Ovary (tissue), 9 donors: ENCODE results near the gene AOC2. TPM values are rescaled to one million over a fixed set of nuclear protein-coding genes. Genes with fewer than 3 reads are reported as not detected.
"Not testable (repeated sequence)": the region's sequence is repeated elsewhere in the genome, so short reads cannot be mapped to it uniquely, and the experiment has no call there.

Experiments
- DNase-seq, 5 donors: peaks; one replicate each; pipeline ENCODE4 v3.0.0-alpha.2; 2019 to 2020
- H3K27ac ChIP-seq, 2 donors: fragments of 200-600 bp; one replicate each; pipeline versions ENCODE4 v1.5.1 to v1.8.0; 2019 to 2022
- H3K27me3 ChIP-seq: fragments of 200-600 bp; one replicate; pipeline ENCODE4 v1.8.0; 2022
- H3K36me3 ChIP-seq: fragments of 200-600 bp; sonication (generic); one replicate; pipeline ENCODE4 v1.5.1; 2019
- H3K4me1 ChIP-seq: one replicate; pipeline ENCODE4 v1.8.1; 2013; ENCODE audit warnings: mild to moderate bottlenecking, moderate library complexity; ENCODE audit not compliant: insufficient read depth
- H3K4me3 ChIP-seq: fragments of 200-600 bp; sonication (generic); one replicate; pipeline ENCODE4 v1.5.1; 2017
- H3K9me3 ChIP-seq, 2 donors: fragments of 200-600 bp in 1 of 2; sonication (generic) in 1 of 2; one replicate each; pipeline versions ENCODE4 v1.5.1 to v1.8.1; 2013 to 2019; ENCODE audit warnings: mild to moderate bottlenecking in 1 of 2, moderate library complexity in 1 of 2
- CTCF ChIP-seq, 3 donors: fragments of 450-650 bp in 2 of 3; fragments of 200-600 bp in 1 of 3; IDR thresholded peaks; one replicate each; pipeline versions ENCODE4 v1.5.1 to v1.8.0; 2016 to 2022; ENCODE audit warnings: antibody characterized with exemption in 3 of 3, mild to moderate bottlenecking in 1 of 3
- EP300 ChIP-seq: sonication (generic); formaldehyde crosslinking; IDR thresholded peaks from one replicate; pipeline ENCODE4 v1.6.1; 2017; ENCODE audit warnings: antibody characterized with exemption
- POLR2A ChIP-seq: fragments of 450-650 bp; IDR thresholded peaks from one replicate; pipeline ENCODE4 v1.6.1; 2017; ENCODE audit warnings: antibody characterized with exemption, mild to moderate bottlenecking, moderate library complexity
- WGBS, 3 donors: extraction: QIAGEN DNeasy Blood & Tissue Kit in 1 of 3; methylation state at CpG; one replicate each; pipeline versions ENCODE4 v1.1.5 to v1.1.7; 2013 to 2017; 5-methylcytosine and 5-hydroxymethylcytosine counted together
- intact Hi-C, 4 donors: fragments of 100-400 bp; cut with DNase I; formaldehyde crosslinking; loops; one replicate each; pipeline versions ENCODE4 v1.11.0 to v1.15.1; 2022 to 2023
- polyA plus RNA-seq, 2 donors: library from polyadenylated mRNA; stranded (reverse); fragments of 200-250 nt in 1 of 2; fragments of 350-450 nt in 1 of 2; fragmentation: Illumina TruSeq in 1 of 2; extraction: RNeasy Lipid Tissue Mini Kit (QIAGEN cat#74804) in 1 of 2; gene quantifications; one replicate each; pipeline ENCODE4 v1.2.3, GENCODE V29; 2013 to 2014
- total RNA-seq, 7 donors: library from RNA; depleted of rRNA in 2 of 7; stranded (reverse); fragments of >200 nt in 2 of 7; fragmentation: NEBNext Ultra II Directional in 3 of 7; extraction: Animal tissue kit (Norgen Biotek cat#: 25700) in 3 of 7; gene quantifications; one replicate each; pipeline versions ENCODE4 v1.1.0 to v1.2.4, GENCODE V29; 2016 to 2023
- donor health status: DM: no; HTN: no; CAD: no; lungs with moderate emphysema.
- donor health status: DM: no; HTN: no; CAD: no.
- donor health status: Bipolar disorder and iron deficiency.
- donor health status: DM: yes; HTN: yes; CAD: no.
- donor health status: DM: no; HTN: no; CAD: no.
- donor health status: DM: yes; HTN: yes; CAD: no.

The AOC2 gene
- total and polyA plus RNA-seq, 9 donors: 0.40 to 6.3 (median 1.3) TPM

GRCh38 chr17:42850954-42851353 is 6.6 kb downstream of the AOC2 start, which contains the start of gene AOC3:
AOC3 (plus strand) TSS chr17:42851199; CDS start chr17:42851344, 145 bp downstream.
- Histone ChIP-seq H3K27me3 (no peaks in the 10 kb centered on the region), H3K9me3 (no peaks in the 10 kb centered on the region), H3K4me3 (peak within 1 kb of the TSS; percentile 32), H3K4me1 (peaks cover 5% of the 10 kb centered on the region), H3K27ac (no peak within 1 kb of the TSS), H3K36me3 (no peaks in the 10 kb centered on the region)
- no peak for TF ChIP-seq EP300
- TF ChIP-seq CTCF (IDR thresholded peaks at IDR 0.05): no peak
- no peak for TF ChIP-seq POLR2A
- intact Hi-C loops: loop anchor here in 1 of 4 donors (10.0 kb wide), 1 partner anchor 644 kb away; no protein-coding TSS in a partner anchor
- peak in 4 of 5 donors; percentile 38 to 61 (median 58) for DNase-seq
- WGBS, 3 donors: 2 to 19% (median 5%) methylated on average over 9 of the region's 9 CpGs

- H3K27ac ChIP-seq, H3K9me3 ChIP-seq, H3K27me3 ChIP-seq, DNase-seq, H3K36me3 ChIP-seq, H3K4me1 ChIP-seq: not testable (repeated sequence)
- intact Hi-C loops: loop anchor here in 1 of 4 donors (10.0 kb wide), 1 partner anchor 643 kb away; no protein-coding TSS in a partner anchor
- peak overlapping the region; percentile 32 for H3K4me3 ChIP-seq
- WGBS, 3 donors: 27 to 53% (median 53%) methylated on average over 5 to 25 of the region's 28 CpGs
These were observed 7.2 kb downstream of the AOC2 start for GRCh38 chr17:42851371-42852240.

GRCh38 chr17:42852351-42852750 is 8.0 kb downstream of the AOC2 start:
- 75 to 78% (median 75%) methylated on average over 15 of the region's 15 CpGs for WGBS, 3 donors
- TF ChIP-seq CTCF (IDR thresholded peaks at IDR 0.05) (no peak), EP300 (no peak), POLR2A (no peak)
- Histone ChIP-seq H3K27me3 (no peaks in the 10 kb centered on the region), H3K27ac (no peak overlapping the region), H3K9me3 (no peaks in the 10 kb centered on the region), H3K4me3 (peak overlapping the region; percentile 32), H3K4me1 (peaks cover 5% of the 10 kb centered on the region), H3K36me3 (no peaks in the 10 kb centered on the region)
- intact Hi-C loops: loop anchor here in 1 of 4 donors (10.0 kb wide), 1 partner anchor 642 kb away; no protein-coding TSS in a partner anchor
- DNase-seq: no peak

- Histone ChIP-seq H3K27me3 (no peaks in the 10 kb centered on the region), H3K9me3 (no peaks in the 10 kb centered on the region), H3K4me3 (peak overlapping the region; percentile 5), H3K36me3 (no peaks in the 10 kb centered on the region), H3K27ac (no peak overlapping the region), H3K4me1 (peaks cover 5% of the 10 kb centered on the region)
- intact Hi-C loops: loop anchor here in 1 of 4 donors (10.0 kb wide), 1 partner anchor 642 kb away; no protein-coding TSS in a partner anchor
- no peak for TF ChIP-seq EP300
- no peak for TF ChIP-seq CTCF (IDR thresholded peaks at IDR 0.05)
- TF ChIP-seq POLR2A: no peak
- whole genome bisulfite sequencing, 3 donors: 22 to 36% (median 35%) methylated on average over 4 of the region's 4 CpGs
- no peak for DNase-seq
These were observed 8.6 kb downstream of the AOC2 start for GRCh38 chr17:42853004-42853403.

- DNase-seq: no peak
- Histone ChIP-seq H3K9me3 (no peaks in the 10 kb centered on the region), H3K27ac (no peak overlapping the region), H3K36me3 (no peaks in the 10 kb centered on the region), H3K4me3 (no peak overlapping the region), H3K4me1 (peaks cover 5% of the 10 kb centered on the region), H3K27me3 (no peaks in the 10 kb centered on the region)
- no peak for TF ChIP-seq POLR2A
- WGBS, 3 donors: 53 to 70% (median 64%) methylated on average over 5 of the region's 5 CpGs
- intact Hi-C loops: loop anchor here in 1 of 4 donors (10.0 kb wide), 1 partner anchor 641 kb away; no protein-coding TSS in a partner anchor
These were observed 9.2 kb downstream of the AOC2 start for GRCh38 chr17:42853597-42853967.
